Large intestine (tissue), 3 donors: ENCODE data around the gene MST1. TPM values are rescaled to one million over a fixed set of nuclear protein-coding genes. Genes with fewer than 3 reads are reported as not detected.
A peak's percentile ranks its signal among the peaks of the same experiment; 100 is the strongest.

Experiments used
- DNase-seq, 2 donors: peaks; one replicate each; pipeline versions ENCODE4 v3.0.0 to v3.0.0-alpha.2; 2013
- H3K27ac ChIP-seq: one replicate; pipeline ENCODE4 v1.5.1; 2013; ENCODE audit warnings: low read length
- H3K27me3 ChIP-seq: 2 replicates; pipeline ENCODE4 v1.6.1; 2013; ENCODE audit warnings: low read length; ENCODE audit not compliant: control insufficient read depth, insufficient read depth
- H3K36me3 ChIP-seq: 2 replicates; pipeline ENCODE4 v1.6.1; 2013; ENCODE audit warnings: low read length; ENCODE audit not compliant: control insufficient read depth, insufficient read depth
- H3K4me1 ChIP-seq: one replicate; pipeline ENCODE4 v1.6.1; 2013; ENCODE audit warnings: low read length; ENCODE audit not compliant: control insufficient read depth, insufficient read depth
- H3K4me3 ChIP-seq: one replicate; pipeline ENCODE4 v1.5.1; 2013; ENCODE audit warnings: low read length
- H3K9me3 ChIP-seq: one replicate; pipeline ENCODE4 v1.6.1; 2013; ENCODE audit warnings: mild to moderate bottlenecking, low read depth, low read length, moderate library complexity; ENCODE audit not compliant: control insufficient read depth
- WGBS: methylation state at CpG from one replicate; pipeline ENCODE4 v1.1.5; 2013; ENCODE audit warnings: low lambda C conversion rate; ENCODE audit not compliant: insufficient coverage; 5-methylcytosine and 5-hydroxymethylcytosine counted together
- polyA plus RNA-seq: library from polyadenylated mRNA; unstranded; fragments of 120-200 nt; gene quantifications from one replicate; pipeline ENCODE4 v1.2.1, GENCODE V29; 2013

Gene MST1
- polyA plus RNA-seq, 1 donor: 464 TPM

DNA sequence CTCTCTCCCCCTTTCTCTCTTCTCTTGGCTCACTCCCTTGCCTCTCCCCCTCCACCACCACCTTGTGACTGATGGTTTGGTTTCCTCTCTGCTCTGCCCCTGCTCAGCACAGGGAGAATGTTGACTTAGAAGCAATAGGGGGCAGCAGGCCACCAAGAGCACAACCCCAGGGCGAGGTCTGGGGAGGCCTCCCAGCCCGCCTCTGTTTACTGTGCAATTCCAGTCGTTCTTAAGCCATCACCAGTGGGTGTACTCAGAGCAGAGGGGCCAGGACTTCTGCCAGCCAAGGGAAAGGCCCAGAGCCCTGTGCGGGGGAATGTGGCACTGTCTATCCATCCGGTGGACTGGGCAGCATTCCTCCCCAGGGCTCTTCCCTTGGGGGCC lies 20.9 kb downstream of the MST1 start:
- H3K9me3 ChIP-seq: peaks cover 2% of the 10 kb centered on the region
- DNase-seq: peak in 1 of 2 donors; percentile 34
- no peak overlapping the region for H3K27ac ChIP-seq
- peaks cover 17% of the 10 kb centered on the region for H3K4me1 ChIP-seq
- H3K27me3 ChIP-seq: no peaks in the 10 kb centered on the region
- no peak overlapping the region for H3K4me3 ChIP-seq
- H3K36me3 ChIP-seq: no peaks in the 10 kb centered on the region
- no CpG with 5 or more reads among the region's 5 CpGs for WGBS

DNA sequence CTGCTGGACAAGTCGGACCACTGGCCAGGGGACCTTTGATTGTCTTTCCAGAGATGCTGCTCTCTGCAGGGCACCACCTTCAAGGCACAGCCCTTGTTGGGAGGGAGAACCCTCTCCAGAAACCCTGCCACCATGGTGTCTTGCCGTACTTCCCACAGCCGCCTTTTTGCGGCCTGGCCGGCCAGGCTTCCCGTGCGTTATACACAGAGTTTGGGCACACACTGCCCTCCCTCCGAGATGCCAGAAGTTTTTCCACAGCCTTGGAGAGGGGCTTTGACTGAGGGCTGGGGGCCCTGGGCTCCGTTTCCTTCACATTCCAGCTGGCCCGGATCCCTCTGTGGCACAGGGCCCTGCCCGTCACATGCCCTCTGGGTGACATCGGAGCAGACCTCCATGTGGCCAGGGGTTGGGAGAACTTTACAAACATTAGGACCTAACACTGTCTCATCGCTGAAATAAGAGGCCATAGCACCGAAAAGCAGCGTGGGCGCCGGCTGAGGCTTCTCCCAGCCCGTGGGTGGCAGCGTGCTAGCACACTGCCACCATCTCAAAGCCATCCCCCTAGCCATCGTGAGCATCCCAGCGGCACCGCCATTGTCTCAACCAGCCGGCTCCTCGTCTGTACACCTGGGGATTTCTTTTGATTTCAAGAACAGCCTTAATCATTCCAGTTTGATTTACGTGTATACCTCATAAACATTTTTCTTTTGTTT lies 21.4 kb downstream of the MST1 start:
- H3K9me3 ChIP-seq: no peaks in the 10 kb centered on the region
- no peak overlapping the region for H3K27ac ChIP-seq
- no peak for DNase-seq
- H3K36me3 ChIP-seq: no peaks in the 10 kb centered on the region
- WGBS: 50% methylated on average over 2 of the region's 25 CpGs
- no peak overlapping the region for H3K4me3 ChIP-seq
- no peaks in the 10 kb centered on the region for H3K27me3 ChIP-seq
- H3K4me1 ChIP-seq: peaks cover 12% of the 10 kb centered on the region

DNA sequence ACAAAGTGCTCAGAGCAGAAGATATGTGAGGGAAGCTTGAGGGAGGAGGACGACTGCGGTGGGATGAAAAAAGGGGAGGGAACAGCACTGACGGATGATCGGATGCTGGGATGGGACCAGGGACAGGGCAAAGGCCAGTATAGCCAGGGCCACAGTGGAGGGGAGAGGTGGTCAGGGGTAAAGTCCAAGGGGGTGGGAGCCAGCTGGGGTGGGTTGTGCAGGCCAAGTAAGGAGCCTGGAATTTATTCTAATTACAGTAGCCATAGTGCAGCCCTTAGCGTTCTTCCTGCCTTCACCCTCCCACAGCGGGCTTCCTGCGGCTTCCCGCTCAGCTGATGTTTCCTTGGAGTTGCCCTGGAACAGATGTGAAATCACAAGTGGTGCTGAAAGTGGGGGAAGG lies 22.7 kb downstream of the MST1 start:
- no peak overlapping the region for H3K27ac ChIP-seq
- no CpG with 5 or more reads among the region's 8 CpGs for WGBS
- H3K4me1 ChIP-seq: peaks cover 12% of the 10 kb centered on the region
- no peaks in the 10 kb centered on the region for H3K36me3 ChIP-seq
- no peaks in the 10 kb centered on the region for H3K9me3 ChIP-seq
- H3K27me3 ChIP-seq: no peaks in the 10 kb centered on the region
- peak in 1 of 2 donors; percentile 47 for DNase-seq
- no peak overlapping the region for H3K4me3 ChIP-seq

DNA sequence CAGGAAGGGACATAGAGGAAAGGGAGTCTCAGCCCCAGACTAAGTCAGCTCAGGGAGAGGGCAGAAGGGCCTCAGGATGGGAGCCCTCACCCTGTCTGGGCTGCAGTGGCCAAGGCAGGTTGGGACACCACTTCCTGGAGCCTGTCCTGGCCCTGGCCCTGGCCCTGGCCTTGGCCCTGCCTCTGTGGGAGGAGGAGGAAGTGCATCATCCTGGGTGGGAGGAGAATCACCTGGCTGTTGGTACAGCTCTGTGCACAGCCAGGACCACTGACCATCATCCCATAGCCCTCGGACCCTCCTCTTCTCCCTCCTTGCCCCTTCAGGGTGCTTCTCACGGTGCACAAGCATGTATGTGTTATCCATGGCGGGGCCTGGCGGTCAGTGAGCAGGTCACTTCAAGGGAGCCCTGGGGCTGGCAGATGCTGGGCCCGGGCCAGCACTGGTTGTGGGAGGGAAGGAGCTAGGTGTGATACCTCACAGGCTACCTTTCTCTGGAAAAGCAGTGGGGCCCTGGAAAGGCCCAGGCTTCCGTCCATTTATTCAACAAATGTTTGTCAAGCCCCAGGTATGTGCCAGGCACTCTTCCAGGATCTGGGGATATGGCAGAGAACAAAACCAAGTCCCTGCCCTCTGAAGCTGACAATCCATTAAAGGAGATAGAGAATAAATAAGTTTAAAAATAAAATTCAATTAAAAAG lies 23.3 kb downstream of the MST1 start:
- no peak for DNase-seq

DNA sequence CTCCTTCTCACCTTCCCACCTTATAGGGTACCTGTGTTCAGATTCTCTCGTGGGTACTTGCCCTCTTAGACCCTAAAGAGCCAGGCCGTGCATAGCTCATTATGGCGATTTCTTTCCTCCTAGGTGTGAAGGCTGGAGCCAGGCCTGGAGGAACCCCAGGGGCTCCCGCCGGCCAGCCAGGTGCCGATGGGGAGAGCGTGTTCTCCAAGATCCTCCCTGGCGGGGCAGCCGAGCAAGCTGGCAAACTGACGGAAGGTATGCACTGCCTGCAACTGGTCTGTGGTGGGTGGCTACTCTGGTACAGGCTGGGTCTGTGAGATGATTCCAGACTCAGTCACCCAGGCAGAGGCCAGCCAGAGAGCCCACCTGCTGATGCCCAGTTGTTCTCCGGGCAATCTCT lies 25.0 kb downstream of the MST1 start:
- peaks cover 12% of the 10 kb centered on the region for H3K4me1 ChIP-seq
- no peaks in the 10 kb centered on the region for H3K9me3 ChIP-seq
- H3K4me3 ChIP-seq: no peak overlapping the region
- H3K27me3 ChIP-seq: no peaks in the 10 kb centered on the region
- H3K27ac ChIP-seq: no peak overlapping the region
- H3K36me3 ChIP-seq: no peaks in the 10 kb centered on the region
- WGBS: no CpG with 5 or more reads among the region's 11 CpGs
- no peak for DNase-seq

More for the DNA sequence above, 23.3 kb downstream of the MST1 start:
- WGBS: no CpG with 5 or more reads among the region's 6 CpGs
- Histone ChIP-seq H3K27me3 (no peaks in the 10 kb centered on the region), H3K9me3 (no peaks in the 10 kb centered on the region), H3K36me3 (no peaks in the 10 kb centered on the region), H3K27ac (no peak overlapping the region), H3K4me1 (peaks cover 12% of the 10 kb centered on the region), H3K4me3 (no peak overlapping the region)

DNA sequence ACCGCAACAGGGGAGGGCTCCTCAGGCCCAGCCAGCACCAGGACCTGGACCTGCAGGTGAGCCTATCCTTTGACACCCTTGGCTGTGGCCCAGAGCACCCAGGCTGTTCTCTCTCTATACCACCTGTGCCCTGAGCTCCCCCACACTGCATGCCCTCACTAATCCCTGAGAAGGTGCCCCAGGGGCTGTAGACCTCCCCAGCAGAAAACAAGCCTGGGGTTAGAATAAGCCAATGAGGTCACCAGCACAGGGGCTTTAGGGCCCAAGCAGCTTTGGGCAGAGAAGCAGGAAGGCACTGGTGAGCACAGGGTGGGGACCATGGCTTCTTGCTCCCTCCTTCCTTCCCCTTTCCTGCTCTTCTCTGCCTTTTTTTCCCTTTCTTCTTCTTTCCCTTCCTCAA lies 25.4 kb downstream of the MST1 start:
- Histone ChIP-seq H3K4me3 (no peak overlapping the region), H3K27me3 (no peaks in the 10 kb centered on the region), H3K9me3 (no peaks in the 10 kb centered on the region), H3K27ac (no peak overlapping the region), H3K4me1 (peaks cover 12% of the 10 kb centered on the region), H3K36me3 (no peaks in the 10 kb centered on the region)
- DNase-seq: no peak
- whole genome bisulfite sequencing: no CpG with 5 or more reads among the region's 1 CpG

DNA sequence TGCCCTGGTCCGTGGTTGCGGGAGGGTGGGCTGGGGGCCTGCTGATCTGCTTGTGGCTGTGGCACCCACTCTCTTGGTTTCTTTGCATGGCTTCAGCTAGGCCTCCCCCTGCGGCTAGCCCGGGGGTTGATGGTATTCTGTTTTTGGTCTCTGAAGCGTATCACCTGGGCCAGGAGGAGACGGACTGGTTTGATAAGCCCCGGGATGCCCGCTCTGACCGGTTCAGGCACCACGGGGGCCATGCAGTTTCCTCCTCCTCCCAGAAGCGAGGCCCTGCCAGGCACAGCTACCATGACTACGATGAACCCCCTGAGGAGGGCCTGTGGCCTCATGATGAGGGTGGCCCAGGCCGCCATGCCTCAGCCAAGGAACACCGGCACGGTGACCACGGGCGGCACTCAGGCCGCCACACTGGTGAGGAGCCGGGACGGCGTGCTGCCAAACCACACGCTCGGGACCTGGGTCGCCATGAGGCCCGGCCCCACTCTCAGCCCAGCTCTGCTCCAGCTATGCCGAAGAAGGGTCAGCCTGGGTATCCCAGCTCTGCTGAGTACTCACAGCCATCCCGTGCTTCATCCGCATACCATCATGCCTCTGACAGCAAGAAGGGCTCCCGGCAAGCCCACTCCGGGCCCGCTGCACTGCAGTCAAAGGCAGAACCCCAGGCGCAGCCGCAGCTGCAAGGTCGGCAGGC lies 26.4 kb downstream of the MST1 start:
- no CpG with 5 or more reads among the region's 34 CpGs for WGBS
- H3K4me3 ChIP-seq: no peak overlapping the region

DNA sequence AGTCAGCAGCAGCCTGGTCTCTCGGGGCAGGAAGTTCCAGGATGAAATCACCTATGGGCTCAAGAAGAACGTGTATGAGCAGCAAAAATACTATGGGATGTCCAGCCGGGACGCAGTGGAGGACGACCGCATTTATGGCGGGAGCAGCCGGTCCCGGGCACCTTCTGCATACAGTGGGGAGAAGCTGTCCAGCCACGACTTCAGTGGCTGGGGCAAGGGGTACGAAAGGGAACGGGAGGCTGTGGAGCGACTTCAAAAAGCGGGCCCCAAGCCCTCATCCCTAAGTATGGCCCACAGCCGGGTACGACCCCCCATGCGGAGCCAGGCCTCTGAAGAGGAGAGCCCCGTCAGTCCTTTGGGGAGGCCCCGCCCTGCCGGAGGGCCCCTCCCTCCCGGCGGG lies 27.3 kb downstream of the MST1 start:
- H3K27me3 ChIP-seq: no peaks in the 10 kb centered on the region
- H3K36me3 ChIP-seq: no peaks in the 10 kb centered on the region
- H3K4me3 ChIP-seq: no peak overlapping the region
- H3K9me3 ChIP-seq: no peaks in the 10 kb centered on the region
- H3K27ac ChIP-seq: no peak overlapping the region
- H3K4me1 ChIP-seq: peaks cover 4% of the 10 kb centered on the region
- WGBS: no CpG with 5 or more reads among the region's 22 CpGs
- DNase-seq: no peak

More for the DNA sequence above, 26.4 kb downstream of the MST1 start:
- DNase-seq: no peak
- no peaks in the 10 kb centered on the region for H3K36me3 ChIP-seq
- no peaks in the 10 kb centered on the region for H3K27me3 ChIP-seq
- H3K4me1 ChIP-seq: peaks cover 4% of the 10 kb centered on the region
- no peak overlapping the region for H3K27ac ChIP-seq
- no peaks in the 10 kb centered on the region for H3K9me3 ChIP-seq

DNA sequence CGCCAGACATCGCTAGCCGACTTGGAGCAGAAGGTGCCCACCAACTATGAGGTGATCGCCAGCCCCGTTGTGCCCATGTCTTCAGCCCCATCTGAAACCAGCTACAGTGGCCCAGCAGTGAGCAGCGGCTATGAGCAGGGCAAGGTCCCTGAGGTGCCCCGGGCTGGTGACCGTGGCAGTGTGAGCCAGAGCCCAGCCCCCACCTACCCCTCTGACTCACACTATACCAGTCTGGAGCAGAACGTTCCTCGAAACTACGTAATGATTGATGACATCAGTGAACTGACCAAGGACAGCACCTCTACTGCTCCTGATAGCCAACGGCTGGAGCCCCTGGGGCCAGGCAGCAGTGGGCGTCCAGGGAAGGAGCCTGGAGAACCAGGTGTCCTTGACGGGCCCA lies 28.0 kb downstream of the MST1 start:
- Histone ChIP-seq H3K36me3 (no peaks in the 10 kb centered on the region), H3K27ac (no peak overlapping the region), H3K27me3 (no peaks in the 10 kb centered on the region), H3K9me3 (no peaks in the 10 kb centered on the region), H3K4me1 (no peaks in the 10 kb centered on the region), H3K4me3 (no peak overlapping the region)
- no CpG with 5 or more reads among the region's 14 CpGs for WGBS
- DNase-seq: no peak

DNA sequence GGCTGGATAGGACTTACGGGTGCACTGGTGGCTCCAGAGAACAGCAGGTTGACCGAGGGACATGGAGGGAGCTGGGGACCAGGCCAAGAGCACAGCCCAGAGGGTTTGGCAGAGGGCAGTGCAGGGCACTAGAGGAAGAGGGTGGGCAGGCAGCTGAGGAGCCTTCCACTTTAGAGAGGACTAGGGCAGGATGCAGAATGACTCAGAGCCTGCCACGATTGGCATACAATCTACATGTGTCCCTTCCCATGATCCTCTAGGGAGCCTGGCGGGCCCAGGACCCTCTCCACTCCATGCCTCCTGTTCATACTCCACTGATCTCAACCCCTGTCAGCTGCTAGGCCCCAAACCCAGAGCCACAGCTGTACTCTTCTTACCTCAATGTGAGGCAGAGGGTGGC lies 29.5 kb downstream of the MST1 start:
- no peak overlapping the region for H3K27ac ChIP-seq
- H3K36me3 ChIP-seq: no peaks in the 10 kb centered on the region
- H3K9me3 ChIP-seq: no peaks in the 10 kb centered on the region
- H3K27me3 ChIP-seq: no peaks in the 10 kb centered on the region
- no peaks in the 10 kb centered on the region for H3K4me1 ChIP-seq
- no peak overlapping the region for H3K4me3 ChIP-seq
- WGBS: no CpG with 5 or more reads among the region's 4 CpGs
- DNase-seq: no peak
